HG03342 (cell line): Measurements from ENCODE around the gene EPHB6.

Source experiments
- ATAC-seq: cut with Tn5 transposase; IDR thresholded peaks from one replicate; pipeline ENCODE4 v1.9.1; 2021; ENCODE audit warnings: mild to moderate bottlenecking, moderate library complexity; ENCODE audit not compliant: unreplicated experiment

EPHB6 gene

GRCh38 chr7:142916508-142916907 lies 61.6 kb downstream of the EPHB6 start:
- ATAC-seq, result no peak

DNA sequence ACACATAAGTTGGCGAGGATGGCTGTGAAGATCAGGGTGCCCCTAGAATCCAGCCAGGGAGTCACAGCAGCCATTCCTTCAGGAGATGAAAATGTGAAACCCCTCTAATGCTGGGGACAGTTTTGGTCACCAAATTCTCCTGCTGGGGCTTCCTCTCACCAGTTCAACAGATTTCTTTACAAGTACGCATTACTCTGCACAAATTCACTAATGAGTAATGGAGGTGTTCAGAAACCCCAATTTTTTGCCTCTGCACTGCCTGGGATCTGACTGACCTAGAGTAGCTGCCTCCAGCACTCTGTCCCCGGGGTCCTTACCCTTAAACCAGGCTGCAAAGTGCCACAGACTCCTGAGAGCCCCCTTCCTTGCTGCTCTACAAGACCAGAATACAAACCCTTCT lies 62.6 kb downstream of the EPHB6 start:
- ATAC-seq, result no peak

DNA sequence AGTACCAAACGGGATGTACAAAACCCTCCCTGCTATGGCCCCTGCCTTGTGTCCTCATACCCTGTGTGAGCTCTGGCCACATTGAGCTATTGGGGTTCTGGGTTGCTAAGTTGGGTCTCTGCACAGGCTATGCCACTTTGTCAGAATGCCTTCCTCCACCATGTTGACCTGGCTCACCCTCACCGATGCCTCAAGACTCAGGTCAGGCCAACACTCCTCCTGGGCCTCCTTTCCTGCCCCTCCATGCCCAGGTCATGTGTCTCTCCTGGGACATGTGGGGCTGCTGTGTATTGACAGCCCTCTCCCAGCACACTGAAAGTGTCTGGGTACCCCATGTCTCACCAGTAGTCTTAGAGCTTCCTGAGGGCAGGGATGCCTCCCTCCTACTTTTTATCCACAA lies 64.0 kb downstream of the EPHB6 start:
- ATAC-seq, result no peak

DNA sequence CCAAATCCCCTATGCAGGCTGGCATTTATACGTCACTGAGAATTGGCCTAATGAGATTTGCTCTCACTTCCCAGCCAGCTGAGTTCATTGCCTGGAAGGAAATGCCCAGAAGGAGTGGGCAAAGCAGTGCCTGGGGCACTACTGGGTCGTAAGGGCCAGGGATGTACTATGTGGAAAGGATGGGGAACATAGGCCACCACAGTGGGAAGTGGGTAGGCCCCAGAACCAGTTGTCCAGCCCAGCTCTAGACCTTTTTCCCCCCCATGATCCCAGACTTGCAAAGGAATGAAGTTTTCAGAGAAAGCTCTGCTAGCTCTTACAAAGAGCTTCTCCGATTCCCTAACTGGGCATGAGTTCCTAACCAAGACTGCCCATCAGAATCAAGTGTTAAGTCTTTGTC lies 64.8 kb downstream of the EPHB6 start:
- ATAC-seq, result no peak
